Measurements from ENCODE around the gene OCEL1. TPM values are rescaled to one million over a fixed set of nuclear protein-coding genes. Genes with fewer than 3 reads are reported as not detected.

Gene OCEL1
- total and polyA plus RNA-seq, 4 donors, result 3.9 to 20.9 (median 10.9) TPM

GRCh38 chr19:17237747-17238706, 12.0 kb downstream of the OCEL1 start:
- Histone ChIP-seq H3K4me1 (ENCODE audit: control insufficient read depth, insufficient read depth, low read length) (peaks cover 32% of the 10 kb centered on the region), H3K36me3 (ENCODE audit: control insufficient read depth, insufficient read depth, low read length) (peaks cover 50% of the 10 kb centered on the region), H3K4me3 (ENCODE audit: low read depth, low read length) (no peak overlapping the region), H3K9me3 (ENCODE audit: control insufficient read depth, insufficient read depth, low read length) (no peaks in the 10 kb centered on the region), H3K27me3 (ENCODE audit: control insufficient read depth, insufficient read depth, low read length) (no peaks in the 10 kb centered on the region), H3K27ac (ENCODE audit: low read depth, low read length) (no peak overlapping the region)
- 94% methylated on average over 7 of the region's 13 CpGs for WGBS (ENCODE audit: insufficient coverage)
- no peak for DNase-seq (ENCODE audit: low read depth in 4 of 6, low spot score in 6 of 6)

GRCh38 chr19:17240062-17240752, 14.2 kb downstream of the OCEL1 start:
- H3K4me3 ChIP-seq (ENCODE audit: low read depth, low read length), result no peak overlapping the region
- 71% methylated on average over 18 of the region's 24 CpGs for WGBS (ENCODE audit: insufficient coverage)
- peaks cover 39% of the 10 kb centered on the region for H3K4me1 ChIP-seq (ENCODE audit: control insufficient read depth, insufficient read depth, low read length)
- H3K36me3 ChIP-seq (ENCODE audit: control insufficient read depth, insufficient read depth, low read length), result peaks cover 37% of the 10 kb centered on the region
- no peaks in the 10 kb centered on the region for H3K9me3 ChIP-seq (ENCODE audit: control insufficient read depth, insufficient read depth, low read length)
- no peak for DNase-seq (ENCODE audit: low read depth in 4 of 6, low spot score in 6 of 6)
- H3K27ac ChIP-seq (ENCODE audit: low read depth, low read length), result no peak overlapping the region
- H3K27me3 ChIP-seq (ENCODE audit: control insufficient read depth, insufficient read depth, low read length), result no peaks in the 10 kb centered on the region

- no peak for DNase-seq (ENCODE audit: low read depth in 4 of 6, low spot score in 6 of 6)
- H3K9me3 ChIP-seq (ENCODE audit: control insufficient read depth, insufficient read depth, low read length), result no peaks in the 10 kb centered on the region
- peaks cover 37% of the 10 kb centered on the region for H3K4me1 ChIP-seq (ENCODE audit: control insufficient read depth, insufficient read depth, low read length)
- 100% methylated on average over 6 of the region's 6 CpGs for WGBS (ENCODE audit: insufficient coverage)
- H3K36me3 ChIP-seq (ENCODE audit: control insufficient read depth, insufficient read depth, low read length), result peaks cover 35% of the 10 kb centered on the region
- H3K27ac ChIP-seq (ENCODE audit: low read depth, low read length), result no peak overlapping the region
- H3K4me3 ChIP-seq (ENCODE audit: low read depth, low read length), result no peak overlapping the region
- H3K27me3 ChIP-seq (ENCODE audit: control insufficient read depth, insufficient read depth, low read length), result no peaks in the 10 kb centered on the region
Observed at GRCh38 chr19:17240826-17241399, 14.9 kb downstream of the OCEL1 start.

- no peak for DNase-seq (ENCODE audit: low read depth in 4 of 6, low spot score in 6 of 6)
- Histone ChIP-seq H3K27ac (ENCODE audit: low read depth, low read length) (no peak overlapping the region), H3K27me3 (ENCODE audit: control insufficient read depth, insufficient read depth, low read length) (no peaks in the 10 kb centered on the region), H3K4me1 (ENCODE audit: control insufficient read depth, insufficient read depth, low read length) (peaks cover 43% of the 10 kb centered on the region), H3K36me3 (ENCODE audit: control insufficient read depth, insufficient read depth, low read length) (peaks cover 26% of the 10 kb centered on the region), H3K9me3 (ENCODE audit: control insufficient read depth, insufficient read depth, low read length) (no peaks in the 10 kb centered on the region), H3K4me3 (ENCODE audit: low read depth, low read length) (no peak overlapping the region)
- WGBS (ENCODE audit: insufficient coverage), result 46% methylated on average over 4 of the region's 8 CpGs
Observed at GRCh38 chr19:17242431-17243208, 16.6 kb downstream of the OCEL1 start.

GRCh38 chr19:17243211-17243829, 17.3 kb downstream of the OCEL1 start:
- WGBS (ENCODE audit: insufficient coverage), result 37% methylated on average over 8 of the region's 8 CpGs
- no peak for DNase-seq (ENCODE audit: low read depth in 4 of 6, low spot score in 6 of 6)
- Histone ChIP-seq H3K4me1 (ENCODE audit: control insufficient read depth, insufficient read depth, low read length) (peaks cover 50% of the 10 kb centered on the region), H3K36me3 (ENCODE audit: control insufficient read depth, insufficient read depth, low read length) (peaks cover 21% of the 10 kb centered on the region), H3K4me3 (ENCODE audit: low read depth, low read length) (peak overlapping the region; percentile 43), H3K27ac (ENCODE audit: low read depth, low read length) (no peak overlapping the region), H3K9me3 (ENCODE audit: control insufficient read depth, insufficient read depth, low read length) (no peaks in the 10 kb centered on the region), H3K27me3 (ENCODE audit: control insufficient read depth, insufficient read depth, low read length) (no peaks in the 10 kb centered on the region)

- H3K27me3 ChIP-seq (ENCODE audit: control insufficient read depth, insufficient read depth, low read length), result no peaks in the 10 kb centered on the region
- WGBS (ENCODE audit: insufficient coverage), result 7% methylated on average over 51 of the region's 52 CpGs
- peaks cover 52% of the 10 kb centered on the region for H3K4me1 ChIP-seq (ENCODE audit: control insufficient read depth, insufficient read depth, low read length)
- peak overlapping the region; percentile 36 for H3K27ac ChIP-seq (ENCODE audit: low read depth, low read length)
- peaks cover 16% of the 10 kb centered on the region for H3K36me3 ChIP-seq (ENCODE audit: control insufficient read depth, insufficient read depth, low read length)
- DNase-seq (ENCODE audit: low read depth in 4 of 6, low spot score in 6 of 6), result no peak
- H3K4me3 ChIP-seq (ENCODE audit: low read depth, low read length), result peak overlapping the region; percentile 43
- H3K9me3 ChIP-seq (ENCODE audit: control insufficient read depth, insufficient read depth, low read length), result no peaks in the 10 kb centered on the region
Observed at GRCh38 chr19:17243830-17244617, 18.0 kb downstream of the OCEL1 start.

GRCh38 chr19:17244618-17245534, 18.9 kb downstream of the OCEL1 start:
- under 1% methylated on average over 99 of the region's 100 CpGs for WGBS (ENCODE audit: insufficient coverage)
- peak overlapping the region; percentile 36 for H3K27ac ChIP-seq (ENCODE audit: low read depth, low read length)

GRCh38 chr19:17245535-17245984, 19.5 kb downstream of the OCEL1 start, which contains the start of gene NR2F6:
TSS of gene NR2F6 (minus strand) at chr19:17245919. CDS start at chr19:17245220, 699 bp downstream.
- WGBS (ENCODE audit: insufficient coverage), result under 1% methylated on average over 50 of the region's 72 CpGs
- Histone ChIP-seq H3K9me3 (ENCODE audit: control insufficient read depth, insufficient read depth, low read length) (no peaks in the 10 kb centered on the region), H3K4me3 (ENCODE audit: low read depth, low read length) (peak within 1 kb of the TSS; percentile 62), H3K27ac (ENCODE audit: low read depth, low read length) (peak within 1 kb of the TSS; percentile 86), H3K27me3 (ENCODE audit: control insufficient read depth, insufficient read depth, low read length) (no peaks in the 10 kb centered on the region), H3K36me3 (ENCODE audit: control insufficient read depth, insufficient read depth, low read length) (peaks cover 8% of the 10 kb centered on the region), H3K4me1 (ENCODE audit: control insufficient read depth, insufficient read depth, low read length) (peaks cover 52% of the 10 kb centered on the region)
- no peak for DNase-seq (ENCODE audit: low read depth in 4 of 6, low spot score in 6 of 6)

More at GRCh38 chr19:17244618-17245534, 18.9 kb downstream of the OCEL1 start:
- peak in 1 of 6 donors; percentile 40 for DNase-seq (ENCODE audit: low read depth in 4 of 6, low spot score in 6 of 6)
- Histone ChIP-seq H3K36me3 (ENCODE audit: control insufficient read depth, insufficient read depth, low read length) (peaks cover 14% of the 10 kb centered on the region), H3K4me1 (ENCODE audit: control insufficient read depth, insufficient read depth, low read length) (peaks cover 52% of the 10 kb centered on the region), H3K9me3 (ENCODE audit: control insufficient read depth, insufficient read depth, low read length) (no peaks in the 10 kb centered on the region), H3K27me3 (ENCODE audit: control insufficient read depth, insufficient read depth, low read length) (no peaks in the 10 kb centered on the region), H3K4me3 (ENCODE audit: low read depth, low read length) (peak overlapping the region; percentile 43)
